Measurements from ENCODE around the gene HCN3.
"Not testable (repeated sequence)": the region's sequence is repeated elsewhere in the genome, so short reads cannot be mapped to it uniquely, and the experiment has no call there.

The HCN3 gene

DNA sequence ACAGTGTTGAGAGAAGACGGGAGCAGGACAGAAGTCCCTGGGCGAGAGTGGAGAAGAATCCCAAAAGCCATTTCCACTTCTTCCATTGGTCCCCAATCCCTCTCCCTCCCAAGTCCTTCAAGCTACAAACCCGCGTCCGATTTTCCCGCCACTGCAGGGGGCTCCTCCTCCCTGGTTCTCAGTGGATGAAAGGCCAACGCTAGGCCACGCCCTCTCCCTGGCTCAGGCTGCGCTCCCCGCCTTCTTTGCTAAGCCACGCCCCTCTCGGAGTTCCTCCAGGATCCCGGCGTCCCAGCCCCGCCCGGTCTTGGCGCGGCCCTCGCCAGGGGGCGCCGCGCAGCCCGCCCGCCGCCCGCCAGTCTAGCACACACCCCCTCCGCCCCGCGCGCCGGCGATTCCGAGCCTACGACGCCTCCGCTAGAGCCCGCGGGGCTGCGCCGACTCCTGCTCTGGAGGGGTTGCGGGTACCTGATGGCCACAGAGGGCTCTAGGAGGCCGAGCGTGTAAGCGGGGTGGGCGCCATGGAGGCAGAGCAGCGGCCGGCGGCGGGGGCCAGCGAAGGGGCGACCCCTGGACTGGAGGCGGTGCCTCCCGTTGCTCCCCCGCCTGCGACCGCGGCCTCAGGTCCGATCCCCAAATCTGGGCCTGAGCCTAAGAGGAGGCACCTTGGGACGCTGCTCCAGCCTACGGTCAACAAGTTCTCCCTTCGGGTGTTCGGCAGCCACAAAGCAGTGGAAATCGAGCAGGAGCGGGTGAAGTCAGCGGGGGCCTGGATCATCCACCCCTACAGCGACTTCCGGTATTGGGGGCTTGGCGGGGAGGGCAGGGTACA is at the start of gene HCN3:
HCN3 (plus strand) TSS at position 394 of the 832 bp plus-strand sequence; CDS start at position 522, 128 bp downstream.
- DNase-seq: peak; percentile 97

DNA sequence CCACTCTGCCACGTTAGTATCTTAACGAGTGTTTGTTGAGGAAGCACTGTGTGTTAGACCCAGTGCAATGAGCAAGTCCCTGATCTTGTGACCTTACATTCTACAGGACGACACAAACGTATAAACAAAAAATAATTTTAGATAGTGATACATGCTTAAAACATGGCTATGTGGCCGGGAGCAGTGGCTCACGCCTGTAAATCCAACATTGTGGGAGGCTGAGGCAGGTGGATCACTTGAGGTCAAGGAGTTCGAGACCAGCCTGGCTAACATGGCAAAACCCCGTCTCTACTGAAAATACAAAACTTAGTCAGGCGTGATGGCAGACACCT is 49.2 kb upstream of the HCN3 start:
- no peak for DNase-seq

DNA sequence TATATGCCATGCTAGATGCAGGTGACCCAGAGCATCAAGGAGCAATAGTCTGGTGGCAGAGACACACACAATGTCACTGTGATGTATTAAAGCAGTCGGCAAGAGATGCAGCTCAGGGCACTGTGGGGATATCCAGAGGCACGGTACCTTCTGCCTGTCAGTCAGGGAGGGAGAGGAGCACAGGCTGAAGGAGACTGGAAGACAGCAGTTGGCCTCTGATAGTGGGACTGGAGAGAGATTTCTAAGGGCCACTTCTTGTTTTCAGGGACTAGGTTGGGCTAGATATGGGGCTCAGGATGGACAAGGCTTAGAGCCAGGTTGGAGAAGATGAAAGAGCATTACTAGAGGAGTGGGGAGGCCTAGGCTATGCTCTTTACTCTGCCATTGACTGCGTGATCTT is 46.0 kb upstream of the HCN3 start:
- DNase-seq: not testable (repeated sequence)

DNA sequence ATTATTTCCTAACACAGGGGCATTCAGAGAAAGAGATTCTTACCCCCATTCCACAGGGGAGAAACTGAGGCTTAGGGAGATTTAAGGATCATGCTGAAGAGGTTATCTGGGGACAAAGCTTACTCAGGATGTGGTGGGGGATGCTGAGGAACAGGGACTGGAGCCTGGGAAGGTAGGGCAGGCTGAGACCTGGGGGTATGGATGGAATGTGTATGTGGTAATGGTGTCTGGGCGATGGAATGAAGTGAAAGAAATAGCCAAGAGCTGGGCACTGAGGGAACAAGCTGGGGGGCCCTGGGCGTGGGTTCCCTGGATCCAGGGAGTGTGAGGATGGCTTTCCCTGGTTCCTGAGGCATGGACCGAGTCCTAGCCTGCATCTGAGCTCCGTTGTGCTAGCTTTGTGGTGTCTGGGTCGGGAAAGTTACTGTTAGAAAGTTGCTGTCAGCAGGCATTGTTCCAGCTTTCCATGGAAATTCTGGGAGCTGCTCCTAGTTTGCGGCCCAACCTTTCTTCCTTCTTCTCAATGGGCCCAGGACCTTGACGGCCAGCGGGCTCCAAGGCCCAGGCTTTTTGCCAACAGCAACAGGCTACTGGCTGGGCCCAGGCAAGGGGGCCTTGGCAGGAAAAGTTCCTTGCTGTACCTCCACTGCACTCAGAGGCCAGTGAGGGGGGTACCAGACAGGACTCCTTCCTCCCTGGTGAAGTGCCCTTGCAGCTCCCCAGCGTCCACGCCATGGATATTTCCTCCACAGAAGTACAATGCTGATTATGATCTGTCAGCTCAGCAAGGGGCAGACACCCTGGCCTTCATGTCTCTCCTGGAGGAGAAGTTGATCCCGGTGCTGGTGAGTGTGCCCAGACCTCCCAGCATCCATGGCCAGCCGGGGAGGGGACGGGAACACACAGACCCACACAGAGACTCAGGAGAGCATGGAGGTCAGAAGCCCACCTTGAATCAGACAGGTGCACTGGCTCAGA is 45.0 kb upstream of the HCN3 start:
- not testable (repeated sequence) for DNase-seq

DNA sequence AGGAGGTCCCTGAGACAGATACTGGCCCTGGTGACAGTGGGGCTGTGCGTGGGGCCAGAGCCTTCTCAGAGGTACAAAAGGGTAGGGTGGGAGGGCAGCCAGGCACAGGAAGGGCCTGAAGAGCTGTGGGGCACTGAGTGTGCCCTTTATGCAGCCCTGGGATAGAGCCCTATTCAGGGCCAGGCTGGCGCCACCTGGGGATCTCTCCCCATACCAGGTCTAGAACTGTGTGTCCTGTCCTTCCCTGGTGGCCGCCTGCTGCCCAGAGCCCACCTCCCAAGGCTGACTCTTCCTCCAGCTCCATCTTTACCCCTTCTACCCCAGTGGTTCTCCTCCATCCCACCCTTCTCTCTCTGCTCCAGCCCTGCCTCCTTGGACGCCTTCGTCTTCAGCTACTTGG is 43.8 kb upstream of the HCN3 start:
- DNase-seq: not testable (repeated sequence)

DNA sequence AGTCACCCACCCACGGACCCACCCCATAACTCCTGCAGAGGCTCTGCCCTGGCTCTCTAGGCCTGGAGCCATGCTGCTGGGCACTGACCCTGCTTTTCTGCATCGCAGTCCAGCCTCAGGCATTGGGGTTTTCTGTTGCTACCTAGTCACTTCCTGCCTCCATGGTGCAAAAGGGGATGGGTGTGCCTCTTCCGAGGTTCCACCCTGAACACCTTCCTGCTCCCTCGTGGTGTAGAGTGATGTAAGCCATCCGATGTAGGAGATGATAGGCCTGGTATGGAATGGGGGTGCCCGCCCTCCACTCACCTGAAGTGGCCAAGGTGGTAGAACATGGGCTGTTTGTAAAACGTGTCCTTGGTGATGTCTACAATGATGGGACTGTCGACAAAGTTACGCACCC is 41.9 kb upstream of the HCN3 start:
- DNase-seq: not testable (repeated sequence)

DNA sequence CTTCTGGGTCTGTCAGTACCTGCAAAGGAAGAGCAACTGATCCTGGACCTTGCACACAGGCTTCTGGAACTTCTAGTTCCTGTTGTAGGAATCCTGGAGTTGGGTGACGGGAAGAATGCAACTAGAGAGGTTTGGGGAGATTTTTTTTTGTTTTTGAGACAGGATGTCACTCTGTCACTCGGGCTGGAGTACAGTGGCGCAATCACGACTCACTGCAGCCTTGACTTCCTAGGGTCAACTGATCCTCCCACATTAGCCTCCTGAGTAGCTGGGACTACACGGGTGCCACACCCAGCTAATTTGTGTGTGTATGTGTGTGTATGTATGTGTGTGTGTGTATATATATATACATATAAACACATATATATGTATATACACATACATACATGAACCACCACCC is 40.8 kb upstream of the HCN3 start:
- DNase-seq: no peak

DNA sequence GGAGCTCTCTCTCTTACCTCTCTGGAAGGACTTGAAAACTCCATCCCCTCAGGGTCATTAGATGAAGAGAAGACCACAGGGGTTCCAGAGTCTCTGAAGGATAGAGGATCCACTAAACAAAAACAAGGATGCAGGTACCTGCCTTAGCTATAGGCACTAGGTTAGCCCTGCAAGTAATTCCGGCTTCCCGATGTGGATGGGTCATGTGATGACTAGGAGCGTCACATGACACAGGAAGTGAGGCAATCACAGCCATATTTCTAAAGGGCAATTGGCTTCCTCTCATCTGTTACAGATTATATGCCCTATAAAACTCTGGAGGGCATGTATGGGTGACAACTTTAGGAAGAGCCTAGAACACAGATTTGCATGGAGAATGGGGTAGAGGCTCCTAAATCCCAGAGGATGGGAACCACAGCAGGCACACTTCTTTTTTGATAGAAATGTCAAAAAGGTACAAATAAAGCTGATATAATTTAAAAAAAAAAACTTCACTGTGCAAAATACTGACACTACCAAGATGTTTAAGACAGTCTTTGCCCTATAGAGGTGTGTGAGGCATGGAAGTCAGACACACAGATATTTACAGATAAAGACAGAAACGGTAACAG is 36.1 kb upstream of the HCN3 start:
- DNase-seq: peak; percentile 77

DNA sequence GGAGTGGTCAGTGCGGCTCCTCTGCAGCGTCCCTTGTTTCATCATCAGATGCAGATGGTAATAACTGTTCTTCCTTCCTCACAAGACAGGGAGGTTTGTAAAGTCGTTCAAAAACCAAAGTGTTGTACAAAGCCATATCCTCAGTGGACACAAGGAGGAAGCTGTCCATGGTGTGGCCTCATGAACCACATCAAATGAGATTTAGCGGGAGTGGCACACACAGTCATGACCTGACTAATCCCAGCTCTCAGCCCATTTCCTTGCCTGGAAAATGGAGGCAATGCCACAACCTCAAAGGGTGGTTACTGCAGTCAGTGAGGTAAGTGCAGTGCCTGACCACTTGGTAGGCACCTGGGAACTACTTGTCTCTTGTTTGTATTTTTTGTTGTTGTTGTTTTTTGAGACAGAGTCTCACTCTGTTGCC is 35.4 kb upstream of the HCN3 start:
- DNase-seq: no peak

DNA sequence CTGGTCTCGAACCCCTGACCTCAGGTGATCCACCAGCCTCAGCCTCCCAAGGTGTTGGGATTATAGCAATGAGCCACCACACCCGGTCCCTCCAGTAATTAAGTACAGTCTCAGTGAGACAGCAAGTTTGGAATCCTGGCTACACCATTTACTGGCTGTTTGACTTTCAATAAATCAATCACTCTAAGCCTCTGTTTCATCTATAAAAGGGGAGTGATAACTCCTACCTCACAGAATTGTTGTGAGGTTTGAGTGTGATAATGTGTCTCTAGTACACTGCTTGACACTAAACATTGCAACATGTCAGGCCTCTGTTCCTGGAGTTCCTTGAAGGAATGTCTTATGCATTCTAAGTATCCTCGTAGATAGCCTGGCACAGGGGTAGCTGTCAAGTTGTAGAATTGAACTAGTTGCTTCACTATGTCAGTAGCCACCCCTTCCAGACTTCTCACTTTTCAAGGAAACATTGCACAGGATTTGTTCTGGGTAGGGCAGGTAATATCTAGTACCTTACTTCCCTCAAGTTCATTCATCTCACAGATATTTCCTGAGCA is 34.4 kb upstream of the HCN3 start:
- no peak for DNase-seq

DNA sequence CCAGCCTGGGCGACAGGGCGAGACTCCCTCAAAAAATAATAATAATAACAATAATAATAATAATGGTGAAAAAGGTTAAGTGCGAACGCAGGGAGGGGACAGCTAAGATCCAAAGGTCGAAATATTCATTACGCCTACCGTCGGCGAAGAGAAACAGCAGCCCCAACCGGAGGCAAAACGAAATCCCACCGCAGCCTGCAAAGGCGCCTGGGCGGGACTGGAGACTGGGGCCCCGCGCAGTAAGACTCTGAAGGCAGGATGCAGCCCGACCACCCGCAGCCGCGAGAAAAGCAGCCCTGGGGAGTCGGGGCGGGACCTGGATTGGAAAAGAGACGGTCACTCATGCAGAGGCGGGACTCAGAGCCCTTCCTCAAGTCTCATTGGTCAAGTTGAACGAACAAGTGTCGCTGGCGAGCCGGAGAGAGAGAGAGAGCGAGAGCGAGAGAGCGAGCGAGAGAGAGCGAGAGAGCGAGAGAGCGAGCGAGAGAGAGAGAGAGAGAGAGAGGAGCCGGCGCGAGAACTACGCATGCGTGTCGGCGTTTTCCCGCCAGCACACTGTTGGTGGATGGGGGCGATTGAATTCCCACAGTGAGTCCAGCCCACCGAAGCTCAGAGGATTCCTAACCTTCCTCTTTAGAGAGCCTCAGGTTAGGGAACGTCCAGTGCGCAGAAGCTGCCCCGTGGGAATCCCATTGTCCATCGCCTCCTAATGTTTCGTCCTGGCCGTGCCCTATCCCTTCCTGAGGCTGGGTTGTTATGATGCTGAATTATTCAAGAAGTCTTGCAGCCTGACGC is 32.7 kb upstream of the HCN3 start:
- DNase-seq: peak; percentile 98

DNA sequence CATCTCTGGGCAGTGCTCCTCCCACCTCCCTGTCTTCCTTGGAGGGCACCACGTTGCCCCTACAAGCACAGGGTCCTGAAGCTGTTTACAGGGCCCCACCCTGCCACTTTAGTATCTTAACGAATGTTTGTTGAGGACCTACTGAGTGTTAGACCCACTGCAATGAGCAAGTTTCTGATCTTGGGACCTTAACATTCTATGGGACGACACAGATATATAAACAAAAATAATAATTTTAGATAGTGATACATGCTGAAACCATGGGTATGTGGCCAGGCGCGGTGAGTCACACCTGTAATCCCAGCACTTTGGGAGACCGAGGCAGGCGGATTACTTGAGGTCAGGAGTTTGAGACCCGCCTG is 32.1 kb upstream of the HCN3 start:
- no peak for DNase-seq

DNA sequence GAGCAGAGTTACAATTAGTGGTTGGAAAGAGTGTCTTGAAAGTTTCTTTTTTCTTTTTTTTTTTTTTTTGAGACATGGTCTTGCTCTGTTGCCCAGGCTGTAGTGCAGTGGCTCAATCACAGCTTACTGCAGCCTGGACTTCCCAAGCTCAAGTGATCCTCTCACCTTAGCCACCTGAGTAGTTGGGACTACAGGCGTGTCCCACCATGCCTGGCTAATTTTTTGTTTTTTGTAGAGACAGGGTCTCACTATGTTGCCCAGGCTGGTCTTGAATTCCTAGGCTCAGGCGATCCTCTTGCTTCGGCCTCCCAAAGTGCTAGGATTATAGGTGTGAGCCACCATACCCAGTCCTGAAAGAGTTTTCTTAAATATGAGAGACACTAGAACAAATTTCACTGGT is 30.5 kb upstream of the HCN3 start:
- DNase-seq: not testable (repeated sequence)

DNA sequence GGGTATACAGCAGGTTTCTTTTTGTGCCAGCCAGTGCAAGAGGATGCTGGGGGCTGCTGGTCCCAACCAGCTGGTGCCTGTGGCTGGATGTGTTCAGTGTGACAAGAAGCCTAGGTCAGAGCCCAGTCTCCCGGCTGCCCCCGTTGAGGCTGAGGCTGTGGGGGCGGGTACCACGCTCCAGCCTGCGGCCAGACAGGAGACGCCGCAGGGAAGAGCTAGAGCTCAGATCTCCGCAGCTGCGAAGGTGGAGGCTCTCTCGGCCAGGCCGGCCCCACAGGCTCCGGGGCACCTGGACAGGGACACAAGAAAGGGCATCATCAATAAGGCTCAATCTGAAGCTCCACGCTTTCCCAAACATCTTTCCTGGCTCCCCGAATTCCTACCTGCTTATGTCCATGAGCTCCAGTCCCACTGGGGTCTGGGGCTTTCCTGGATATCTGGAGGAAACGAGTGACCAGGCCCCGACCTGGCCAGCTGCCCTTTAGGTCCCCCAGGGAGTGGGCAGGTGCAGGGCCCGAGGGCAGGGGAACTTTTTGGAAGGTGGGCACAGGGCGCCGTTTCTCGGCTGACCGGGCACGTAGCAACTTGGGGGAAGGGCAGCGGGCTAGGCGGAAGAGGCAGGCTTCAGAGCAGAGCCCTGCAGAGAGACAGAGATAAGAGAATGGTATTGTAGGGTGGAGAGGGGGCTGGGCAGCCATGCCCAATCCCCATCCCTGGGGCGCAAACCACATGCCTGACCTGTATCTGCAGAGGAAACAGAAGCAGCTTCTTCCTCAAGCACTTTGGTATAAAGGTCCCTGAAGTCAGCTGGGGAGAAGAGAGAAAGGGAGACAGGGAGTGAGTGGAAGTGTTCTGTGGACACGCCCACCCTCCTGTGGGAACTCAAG is 29.4 kb upstream of the HCN3 start:
- DNase-seq: no peak

DNA sequence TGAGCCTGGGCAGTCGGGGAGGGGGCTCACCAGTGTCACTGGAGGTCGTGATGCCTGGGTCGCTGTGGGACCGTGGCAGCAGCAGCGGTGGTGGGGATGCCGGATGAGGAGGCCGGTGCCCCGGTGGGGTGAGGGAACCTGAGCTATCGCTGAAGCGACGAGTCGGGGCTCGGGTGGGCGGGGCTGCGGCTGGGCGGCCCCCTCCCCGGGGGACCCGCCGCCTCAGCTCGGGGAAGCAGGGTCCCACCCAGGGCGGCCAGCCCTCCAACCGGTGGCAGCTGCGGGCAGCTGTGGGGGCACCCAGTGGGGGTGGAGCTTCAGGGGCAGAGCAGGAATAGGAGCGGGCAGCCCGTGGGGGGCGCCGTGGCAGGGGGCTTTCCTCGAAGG is 27.0 kb upstream of the HCN3 start:
- no peak for DNase-seq

DNA sequence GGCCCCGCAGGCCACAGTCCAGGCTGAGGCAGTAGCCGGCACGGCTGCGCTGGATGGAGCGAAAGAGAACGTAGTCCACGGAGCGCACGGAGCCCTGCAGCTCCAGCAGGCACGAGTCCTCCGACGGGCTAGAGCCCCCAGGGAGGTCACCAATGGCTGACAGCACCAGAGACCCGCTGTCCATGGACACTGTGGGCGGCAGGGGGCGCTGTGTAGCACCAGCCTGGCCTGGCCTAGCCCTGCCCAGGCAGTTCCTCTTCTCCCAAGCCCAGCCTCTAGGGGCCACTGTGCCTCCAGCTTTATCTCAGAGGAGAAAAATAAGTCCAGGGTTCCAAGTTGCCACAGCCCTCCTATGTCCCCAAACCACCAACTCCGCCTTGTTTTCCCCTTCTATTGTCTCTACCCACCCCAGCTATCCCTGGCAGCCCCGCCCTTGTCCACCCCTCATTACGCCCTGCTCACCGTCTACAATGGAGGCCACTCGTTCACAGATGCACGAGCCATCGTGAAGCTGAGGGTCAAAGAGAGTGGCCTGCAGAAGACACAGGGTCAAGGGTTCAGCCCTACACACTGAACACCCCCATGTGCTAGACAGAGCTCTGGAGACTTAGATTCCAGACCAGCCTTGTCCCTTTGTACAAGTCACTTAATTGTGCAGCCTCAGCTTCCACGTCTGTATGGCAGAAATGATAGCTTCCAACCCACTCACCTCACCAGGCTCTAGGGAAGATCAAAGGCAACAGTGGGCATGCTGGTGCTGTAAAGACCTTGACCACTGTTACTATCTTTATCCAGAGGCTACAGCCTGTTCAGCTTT is 26.4 kb upstream of the HCN3 start:
- peak; percentile 92 for DNase-seq

DNA sequence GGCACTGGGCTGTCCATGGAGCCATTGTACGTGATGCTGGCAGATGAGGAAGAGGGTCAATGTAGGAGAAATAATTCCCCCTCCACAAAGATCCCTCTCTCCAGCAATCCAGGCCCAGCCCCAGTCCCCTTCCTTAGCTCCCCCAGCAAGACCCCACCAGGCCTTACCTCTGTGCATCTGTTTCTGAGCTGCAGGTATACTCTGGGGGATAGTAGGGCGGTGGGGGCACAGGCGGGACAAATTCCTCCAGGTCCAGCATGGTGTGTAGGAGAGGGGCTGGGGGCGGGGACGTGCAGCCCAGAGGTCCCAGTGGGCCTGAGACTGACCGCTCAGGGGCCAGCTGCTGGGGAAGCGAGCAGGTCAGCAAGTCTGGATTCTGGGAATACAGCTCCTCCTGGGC is 25.7 kb upstream of the HCN3 start:
- DNase-seq: no peak

DNA sequence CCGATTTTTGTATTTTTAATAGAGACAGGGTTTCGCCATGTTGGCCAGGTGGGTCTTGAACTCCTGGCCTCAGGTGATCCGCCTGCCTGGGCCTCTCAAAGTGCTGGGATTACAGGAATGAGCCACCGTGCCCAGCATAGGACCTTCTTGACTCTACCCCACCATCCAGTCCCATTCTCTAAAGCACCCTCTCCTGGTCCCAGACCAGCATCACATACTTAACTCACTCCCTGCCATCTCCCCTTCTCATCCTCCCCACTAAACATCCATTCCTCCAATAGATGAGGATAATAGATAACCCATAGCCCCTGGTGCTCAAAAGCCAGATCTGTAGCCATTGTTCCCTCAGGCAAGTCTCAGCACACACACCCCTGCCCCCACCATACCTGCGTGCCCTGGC is 24.1 kb upstream of the HCN3 start:
- no peak for DNase-seq

DNA sequence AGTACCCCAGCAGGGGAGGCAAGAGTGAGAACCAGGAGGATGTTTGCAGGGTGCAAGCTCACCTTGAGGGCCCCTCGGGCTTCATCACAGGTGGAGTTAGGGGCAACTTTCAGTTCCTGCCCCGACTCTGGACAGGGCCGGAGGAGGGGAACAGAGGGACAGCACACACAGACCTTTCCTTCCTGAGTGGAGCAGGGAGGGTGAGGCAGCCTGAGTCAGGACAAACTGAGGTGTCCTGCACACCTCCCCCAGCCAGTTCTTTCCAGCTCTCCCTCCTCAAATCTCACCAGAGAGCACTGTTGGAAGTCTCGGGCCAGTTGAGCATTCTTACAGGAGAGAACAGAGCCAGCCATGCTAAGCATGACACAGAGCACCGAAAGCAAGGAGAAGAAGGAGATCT is 23.5 kb upstream of the HCN3 start:
- no peak for DNase-seq

DNA sequence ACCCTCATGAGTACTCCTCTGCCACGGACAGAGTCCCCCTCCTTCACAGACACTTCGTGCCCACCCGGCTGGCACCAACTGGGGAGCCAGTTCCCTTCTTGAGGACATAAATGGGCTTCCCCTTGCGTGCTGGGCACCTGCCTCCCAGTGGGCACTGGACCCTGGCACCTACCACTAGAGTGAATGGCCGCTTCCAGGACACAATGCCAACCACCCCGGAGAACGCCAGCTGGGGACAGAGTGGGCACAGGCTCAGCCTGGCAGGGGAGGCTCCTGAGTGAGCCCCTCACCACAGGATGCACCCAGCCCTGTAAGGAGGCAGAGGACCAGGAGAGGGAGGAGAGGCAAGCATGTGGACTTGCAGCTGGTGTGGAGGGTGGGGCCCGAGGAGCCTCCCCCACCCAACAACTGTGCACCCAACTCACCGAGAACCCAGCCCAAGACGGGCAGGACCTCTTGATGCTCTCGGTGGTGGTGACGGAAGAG is 23.0 kb upstream of the HCN3 start:
- DNase-seq: no peak
